GM18951 (cell line): Measurements from ENCODE around the gene MYORG.

Experiments used
- POLR2A ChIP-seq: IDR thresholded peaks from 4 replicates; pipeline ENCODE4 v1.6.1; 2011; ENCODE audit warnings: mild to moderate bottlenecking; ENCODE audit not compliant: insufficient read length, insufficient read depth; ENCODE audit errors: extremely low read depth
- in situ Hi-C: fragments of 300-500 bp; cut with MboI; formaldehyde crosslinking; loops from one replicate; pipeline ENCODE4 v1.12.0; 2022; ENCODE audit warnings: low sequenced_read_pairs, mixed read lengths, inconsistent platforms; ENCODE audit not compliant: unreplicated experiment

Gene MYORG

GRCh38 chr9:34399729-34400128 is 23.0 kb upstream of the MYORG start:
- no peak for TF ChIP-seq POLR2A
- in situ Hi-C loops: no loop called here

- in situ Hi-C loops: no loop called here
- TF ChIP-seq POLR2A: no peak
Observed at GRCh38 chr9:34398875-34399274, 22.2 kb upstream of the MYORG start.

GRCh38 chr9:34396276-34397214 is 19.8 kb upstream of the MYORG start:
- in situ Hi-C loops: no loop called here
- no peak for TF ChIP-seq POLR2A

GRCh38 chr9:34392511-34392910 is 15.8 kb upstream of the MYORG start:
- in situ Hi-C loops: no loop called here
- TF ChIP-seq POLR2A: no peak

- in situ Hi-C loops: no loop called here
- no peak for TF ChIP-seq POLR2A
Observed at GRCh38 chr9:34387239-34387638, 10.5 kb upstream of the MYORG start.

GRCh38 chr9:34386656-34387055 is 10.0 kb upstream of the MYORG start:
- in situ Hi-C loops: no loop called here

GRCh38 chr9:34385561-34386230 is 9.0 kb upstream of the MYORG start:
- in situ Hi-C loops: no loop called here
- TF ChIP-seq POLR2A: no peak

More at GRCh38 chr9:34386656-34387055, 10.0 kb upstream of the MYORG start:
- no peak for TF ChIP-seq POLR2A

GRCh38 chr9:34384368-34385165 is 7.9 kb upstream of the MYORG start:
- no peak for TF ChIP-seq POLR2A
- in situ Hi-C loops: no loop called here

- in situ Hi-C loops: no loop called here
- no peak for TF ChIP-seq POLR2A
Observed at GRCh38 chr9:34383904-34384303, 7.2 kb upstream of the MYORG start.

GRCh38 chr9:34382879-34383278 is 6.2 kb upstream of the MYORG start:
- TF ChIP-seq POLR2A: no peak
- in situ Hi-C loops: no loop called here

GRCh38 chr9:34382054-34382453 is 5.4 kb upstream of the MYORG start:
- in situ Hi-C loops: no loop called here
- no peak for TF ChIP-seq POLR2A

GRCh38 chr9:34381323-34381722 is 4.6 kb upstream of the MYORG start:
- in situ Hi-C loops: no loop called here
- TF ChIP-seq POLR2A: no peak

- in situ Hi-C loops: no loop called here
- TF ChIP-seq POLR2A: no peak
Observed at GRCh38 chr9:34380511-34381315, 4.0 kb upstream of the MYORG start.

GRCh38 chr9:34380034-34380510 is 3.4 kb upstream of the MYORG start:
- no peak for TF ChIP-seq POLR2A
- in situ Hi-C loops: no loop called here
